ENCODE data around the gene FKBP1A.

FKBP1A gene

DNA sequence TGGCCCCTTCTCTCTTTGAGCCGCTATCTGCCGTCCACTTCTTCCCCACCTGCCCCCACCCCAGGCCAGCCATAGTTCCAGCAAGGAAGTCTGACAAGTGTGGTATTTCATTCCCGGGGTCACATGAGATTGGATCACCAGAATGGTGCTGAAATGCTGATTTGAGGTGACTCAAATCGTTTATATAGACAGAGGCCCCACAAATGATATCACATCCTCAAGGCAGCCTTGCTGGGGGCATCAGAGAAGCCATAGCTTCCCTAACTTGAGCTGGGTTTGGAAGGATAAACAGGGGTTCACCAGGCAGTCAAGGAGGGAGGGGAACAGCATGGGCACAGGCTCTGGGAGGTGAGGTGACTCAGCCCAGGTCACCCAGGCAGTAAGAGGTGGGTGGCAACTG lies 73.8 kb downstream of the FKBP1A start:
- DNase-seq (ENCODE audit: low read depth in 2 of 2) = no peak

Data from stimulated activated CD8-positive, alpha-beta memory T cell treated with anti-CD3 and anti-CD28 coated beads, Interleukin-2, amount 100 ng/mL, for 1 hour (primary cell).